ENCODE results near the gene SLC5A12.

DNA sequence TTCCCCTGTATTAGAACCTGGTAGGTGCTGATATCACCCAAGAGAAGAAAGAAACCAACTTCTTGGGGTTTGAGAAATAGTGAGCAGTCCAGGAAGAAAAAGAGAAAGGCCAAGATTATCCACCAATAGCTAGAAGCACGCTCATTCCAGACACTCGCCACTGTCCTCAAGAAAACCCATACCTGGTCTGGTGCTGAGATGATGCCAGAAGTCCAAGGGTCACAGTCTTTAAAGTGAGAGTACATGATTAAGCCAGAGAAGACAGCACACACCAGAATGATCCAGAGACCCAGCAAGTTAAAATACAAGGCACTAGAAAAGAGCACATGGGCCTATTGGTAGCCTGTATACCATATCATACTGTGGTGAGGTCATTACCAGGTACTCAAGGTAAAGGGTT, 23.6 kb downstream of the SLC5A12 start:
- TF ChIP-seq EZH2 (IDR thresholded peaks at IDR 0.05; ENCODE audit: insufficient read depth, poor library complexity, severe bottlenecking) (no peak), EZH2phosphoT487 (IDR thresholded peaks at IDR 0.05; ENCODE audit: insufficient read depth, low read depth) (no peak)
